Measurements from ENCODE around the gene PAPPA2. TPM values are rescaled to one million over a fixed set of nuclear protein-coding genes. Genes with fewer than 3 reads are reported as not detected.

PAPPA2 gene
- total and polyA plus RNA-seq, 2 donors (not counting 1 experiment from before 2014, with no cell fraction given) = not detected

GRCh38 chr1:176440176-176440575 lies 22.8 kb upstream of the PAPPA2 start:
- H3K36me3 ChIP-seq (replicated peaks in 1 of 2; ENCODE audit: control extremely low read depth in 1 of 2, control insufficient read depth in 1 of 2, extremely low read depth in 1 of 2, insufficient read depth in 2 of 2, low read length in 1 of 2) = no peaks in the 10 kb centered on the region
- H3K9ac ChIP-seq (ENCODE audit: low read length) = no peak overlapping the region
- DNase-seq (no peak), ATAC-seq (ENCODE audit: low read depth) (no peak)
- Mint-ChIP-seq H3K4me1 (no peaks in the 10 kb centered on the region), H3K27ac (no peak overlapping the region), H3K4me3 (no peak overlapping the region), H3K9me3 (ENCODE audit: insufficient read depth) (no peaks in the 10 kb centered on the region), H3K27me3 (peaks cover 4% of the 10 kb centered on the region)
- intact Hi-C loops (cut with micrococcal nuclease) = no loop called here
- H3K4me2 ChIP-seq (replicated peaks; ENCODE audit: low read depth, low read length, poor library complexity, severe bottlenecking) = no peak overlapping the region
- H3K79me2 ChIP-seq (ENCODE audit: control insufficient read depth, insufficient read depth, low read length) = no peaks in the 10 kb centered on the region
- H3K9me3 ChIP-seq (ENCODE audit: control extremely low read depth in 1 of 3, control insufficient read depth in 2 of 3, insufficient read depth in 1 of 3, low read length in 2 of 3) = no peaks in the 10 kb centered on the region
- WGBS (ENCODE audit: insufficient coverage) = no CpG with 5 or more reads among the region's 2 CpGs
- no peaks in the 10 kb centered on the region for H3K4me1 ChIP-seq (ENCODE audit: control insufficient read depth in 2 of 2, insufficient read depth in 2 of 2, low read length in 2 of 2)
- ChIA-PET CTCF (no interaction called here), POLR2A (no interaction called here)
- H3K4me3 ChIP-seq (ENCODE audit: control extremely low read depth in 1 of 5, extremely low read depth in 1 of 5, insufficient read depth in 1 of 5, low read depth in 2 of 5, low read length in 4 of 5) = no peak overlapping the region
- H2AFZ ChIP-seq (ENCODE audit: insufficient read depth, low read depth, low read length, poor library complexity, severe bottlenecking) = no peak overlapping the region
- H3K27ac ChIP-seq (ENCODE audit: low read length in 2 of 2) = no peak overlapping the region
- TF ChIP-seq CTCF (IDR thresholded peaks at IDR 0.05) (no peak), EZH2 (IDR thresholded peaks at IDR 0.05; ENCODE audit: borderline replicate concordance, insufficient read depth, low read depth, low read length, poor library complexity, severe bottlenecking) (no peak)
- H4K20me1 ChIP-seq (ENCODE audit: control insufficient read depth, insufficient read depth, low read length, poor library complexity, severe bottlenecking) = no peaks in the 10 kb centered on the region
- no peaks in the 10 kb centered on the region for H3K27me3 ChIP-seq (replicated peaks in 1 of 4; ENCODE audit: control extremely low read depth in 1 of 4, control insufficient read depth in 3 of 4, insufficient read depth in 4 of 4, low read length in 3 of 4)

- H4K20me1 ChIP-seq (ENCODE audit: control insufficient read depth, insufficient read depth, low read length, poor library complexity, severe bottlenecking) = no peaks in the 10 kb centered on the region
- H2AFZ ChIP-seq (ENCODE audit: insufficient read depth, low read depth, low read length, poor library complexity, severe bottlenecking) = no peak overlapping the region
- DNase-seq = no peak
- Mint-ChIP-seq H3K4me1 (no peaks in the 10 kb centered on the region), H3K4me3 (no peak overlapping the region), H3K27ac (no peak overlapping the region), H3K9me3 (ENCODE audit: insufficient read depth) (no peaks in the 10 kb centered on the region), H3K27me3 (peaks cover 7% of the 10 kb centered on the region)
- WGBS (ENCODE audit: insufficient coverage) = 92% methylated on average over 2 of the region's 4 CpGs
- H3K27me3 ChIP-seq (replicated peaks in 1 of 4; ENCODE audit: control extremely low read depth in 1 of 4, control insufficient read depth in 3 of 4, insufficient read depth in 4 of 4, low read length in 3 of 4) = no peaks in the 10 kb centered on the region
- no peak overlapping the region for H3K9ac ChIP-seq (ENCODE audit: low read length)
- H3K27ac ChIP-seq (ENCODE audit: low read length in 2 of 2) = no peak overlapping the region
- H3K9me3 ChIP-seq (ENCODE audit: control extremely low read depth in 1 of 3, control insufficient read depth in 2 of 3, insufficient read depth in 1 of 3, low read length in 2 of 3) = no peaks in the 10 kb centered on the region
- no peak overlapping the region for H3K4me3 ChIP-seq (ENCODE audit: control extremely low read depth in 1 of 5, extremely low read depth in 1 of 5, insufficient read depth in 1 of 5, low read depth in 2 of 5, low read length in 4 of 5)
- H3K36me3 ChIP-seq (replicated peaks in 1 of 2; ENCODE audit: control extremely low read depth in 1 of 2, control insufficient read depth in 1 of 2, extremely low read depth in 1 of 2, insufficient read depth in 2 of 2, low read length in 1 of 2) = no peaks in the 10 kb centered on the region
- TF ChIP-seq CTCF (IDR thresholded peaks at IDR 0.05) = no peak
- H3K4me1 ChIP-seq (ENCODE audit: control insufficient read depth in 2 of 2, insufficient read depth in 2 of 2, low read length in 2 of 2) = no peaks in the 10 kb centered on the region
- intact Hi-C loops (cut with micrococcal nuclease) = no loop called here
- H3K4me2 ChIP-seq (replicated peaks; ENCODE audit: low read depth, low read length, poor library complexity, severe bottlenecking) = no peak overlapping the region
- ChIA-PET CTCF (no interaction called here), POLR2A (no interaction called here)
- no peak for ATAC-seq (ENCODE audit: low read depth)
- H3K79me2 ChIP-seq (ENCODE audit: control insufficient read depth, insufficient read depth, low read length) = no peaks in the 10 kb centered on the region
Observed at GRCh38 chr1:176444286-176444685, 18.7 kb upstream of the PAPPA2 start.

Data from B cell (primary cell).